ENCODE measurements around the gene NYAP2.

NYAP2 gene

DNA sequence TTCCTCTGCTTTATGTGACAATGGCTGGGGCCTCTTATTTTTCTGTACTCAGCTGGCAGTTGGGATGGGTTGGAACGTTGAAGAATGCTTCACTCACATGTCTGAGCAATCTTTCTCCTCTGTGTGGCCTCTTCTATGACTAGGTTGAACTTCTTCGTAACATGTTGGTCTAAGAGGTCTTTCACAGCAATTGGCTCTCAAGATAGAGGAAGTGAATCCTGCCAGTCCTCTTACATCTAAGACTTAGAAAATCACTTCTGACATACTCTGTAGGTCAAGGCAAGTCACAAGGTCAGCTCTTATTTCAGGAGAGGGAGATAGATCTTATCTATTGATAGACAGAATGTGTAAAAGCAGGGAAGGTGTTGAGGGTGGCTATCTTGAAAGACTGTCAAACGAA lies 174.1 kb downstream of the NYAP2 start:
- Histone ChIP-seq H3K9ac (ENCODE audit: low read length) (no peak overlapping the region), H3K4me1 (ENCODE audit: insufficient read depth, low read length, severe bottlenecking) (no peaks in the 10 kb centered on the region), H3K9me3 (ENCODE audit: low read length) (no peaks in the 10 kb centered on the region), H3K4me2 (ENCODE audit: low read length) (no peak overlapping the region), H2AFZ (ENCODE audit: low read length) (no peak overlapping the region), H3K27me3 (ENCODE audit: insufficient read depth, low read length) (no peaks in the 10 kb centered on the region), H4K20me1 (ENCODE audit: insufficient read depth, low read length) (no peaks in the 10 kb centered on the region), H3K79me2 (ENCODE audit: insufficient read depth, low read length) (no peaks in the 10 kb centered on the region), H3K36me3 (ENCODE audit: insufficient read depth, low read length) (no peaks in the 10 kb centered on the region), H3F3A (ENCODE audit: insufficient read depth, low read length) (no peaks in the 10 kb centered on the region), H3K4me3 (ENCODE audit: low read depth, low read length, poor library complexity, severe bottlenecking) (no peak overlapping the region), H3K9me2 (ENCODE audit: low read depth, low read length) (no peaks in the 10 kb centered on the region), H3K27ac (ENCODE audit: low read depth, low read length, poor library complexity, severe bottlenecking) (no peak overlapping the region)
- TF ChIP-seq CTCF (IDR thresholded peaks at IDR 0.05; ENCODE audit: low read length), result no peak
- TF ChIP-seq EZH2 (IDR thresholded peaks at IDR 0.05; ENCODE audit: borderline replicate concordance, low read length), result no peak

DNA sequence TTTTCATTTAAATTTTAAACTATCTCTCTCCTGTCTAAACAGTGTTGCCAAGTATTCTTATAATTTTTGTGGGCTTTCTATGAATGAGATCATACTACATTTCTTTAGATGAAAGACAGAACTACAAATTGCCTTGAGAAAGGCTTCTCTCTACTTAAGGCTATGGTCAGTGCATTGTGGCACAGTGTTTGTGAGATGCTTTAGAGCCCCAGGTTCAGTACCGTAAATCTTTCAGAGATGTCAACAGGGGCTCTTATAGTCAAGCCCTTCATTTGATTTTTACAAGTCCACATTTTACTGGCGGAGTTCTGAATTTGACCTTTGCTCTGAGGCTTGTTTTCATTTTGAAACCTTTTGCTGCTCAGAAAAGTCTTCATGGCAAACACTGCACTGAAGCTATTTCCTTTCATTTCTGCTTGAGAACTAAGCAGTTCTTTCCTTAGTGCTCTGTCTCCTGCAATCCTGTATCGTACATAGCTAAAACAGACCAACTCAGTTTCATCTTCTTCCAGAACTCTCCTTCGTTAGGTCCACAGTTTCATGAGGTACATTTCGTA lies 175.2 kb downstream of the NYAP2 start:
- H3K4me3 ChIP-seq (ENCODE audit: low read depth, low read length, poor library complexity, severe bottlenecking), result no peak overlapping the region
- H4K20me1 ChIP-seq (ENCODE audit: insufficient read depth, low read length), result no peaks in the 10 kb centered on the region
- no peak overlapping the region for H3K9ac ChIP-seq (ENCODE audit: low read length)
- no peaks in the 10 kb centered on the region for H3K9me2 ChIP-seq (ENCODE audit: low read depth, low read length)
- H3K27ac ChIP-seq (ENCODE audit: low read depth, low read length, poor library complexity, severe bottlenecking), result no peak overlapping the region
- H3F3A ChIP-seq (ENCODE audit: insufficient read depth, low read length), result no peaks in the 10 kb centered on the region
- no peak overlapping the region for H3K4me2 ChIP-seq (ENCODE audit: low read length)
- no peak for TF ChIP-seq CTCF (IDR thresholded peaks at IDR 0.05; ENCODE audit: low read length)
- TF ChIP-seq EZH2 (IDR thresholded peaks at IDR 0.05; ENCODE audit: borderline replicate concordance, low read length), result no peak
- no peaks in the 10 kb centered on the region for H3K36me3 ChIP-seq (ENCODE audit: insufficient read depth, low read length)
- H3K27me3 ChIP-seq (ENCODE audit: insufficient read depth, low read length), result no peaks in the 10 kb centered on the region
- no peak overlapping the region for H2AFZ ChIP-seq (ENCODE audit: low read length)
- H3K79me2 ChIP-seq (ENCODE audit: insufficient read depth, low read length), result no peaks in the 10 kb centered on the region
- H3K4me1 ChIP-seq (ENCODE audit: insufficient read depth, low read length, severe bottlenecking), result no peaks in the 10 kb centered on the region
- no peaks in the 10 kb centered on the region for H3K9me3 ChIP-seq (ENCODE audit: low read length)

DNA sequence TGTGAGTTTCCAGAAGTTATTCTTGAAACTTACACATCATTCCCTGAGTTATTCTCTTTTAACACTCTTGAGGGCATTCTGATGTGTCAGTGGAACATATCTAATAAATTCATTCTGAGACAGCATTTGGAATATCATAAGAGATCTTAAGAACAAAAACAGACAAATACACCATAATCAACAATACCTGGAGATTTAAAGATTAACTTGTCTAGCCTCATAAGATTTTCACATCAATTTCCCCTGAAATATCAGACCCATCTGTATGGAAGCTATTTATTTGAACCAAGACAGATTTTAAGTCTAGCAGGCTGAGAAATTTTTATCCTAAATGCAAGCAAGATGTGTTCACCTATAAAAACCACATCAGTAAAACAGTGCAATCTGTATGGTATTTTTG lies 181.6 kb downstream of the NYAP2 start:
- H3K9ac ChIP-seq (ENCODE audit: low read length), result no peak overlapping the region
- no peaks in the 10 kb centered on the region for H3K9me2 ChIP-seq (ENCODE audit: low read depth, low read length)
- no peak overlapping the region for H3K27ac ChIP-seq (ENCODE audit: low read depth, low read length, poor library complexity, severe bottlenecking)
- H3K79me2 ChIP-seq (ENCODE audit: insufficient read depth, low read length), result no peaks in the 10 kb centered on the region
- no peak overlapping the region for H3K4me3 ChIP-seq (ENCODE audit: low read depth, low read length, poor library complexity, severe bottlenecking)
- TF ChIP-seq CTCF (IDR thresholded peaks at IDR 0.05; ENCODE audit: low read length) (no peak), EZH2 (IDR thresholded peaks at IDR 0.05; ENCODE audit: borderline replicate concordance, low read length) (no peak)
- H3K4me1 ChIP-seq (ENCODE audit: insufficient read depth, low read length, severe bottlenecking), result no peaks in the 10 kb centered on the region
- H2AFZ ChIP-seq (ENCODE audit: low read length), result no peak overlapping the region
- H3F3A ChIP-seq (ENCODE audit: insufficient read depth, low read length), result no peaks in the 10 kb centered on the region
- H3K9me3 ChIP-seq (ENCODE audit: low read length), result no peaks in the 10 kb centered on the region
- H3K36me3 ChIP-seq (ENCODE audit: insufficient read depth, low read length), result no peaks in the 10 kb centered on the region
- no peaks in the 10 kb centered on the region for H4K20me1 ChIP-seq (ENCODE audit: insufficient read depth, low read length)
- H3K4me2 ChIP-seq (ENCODE audit: low read length), result no peak overlapping the region
- H3K27me3 ChIP-seq (ENCODE audit: insufficient read depth, low read length), result no peaks in the 10 kb centered on the region
